H1 (cell line): Measurements from ENCODE around the gene AGBL4. TPM values are rescaled to one million over a fixed set of nuclear protein-coding genes. Genes with fewer than 3 reads are reported as not detected.

Source experiments
- CTCF ChIA-PET: fragments of 300-600 bp; sonication (Branson Sonifier 250); formaldehyde crosslinking; loops from one replicate; lab custom pipeline; 2021; ENCODE audit not compliant: partially characterized antibody; lab: Charles Lee
- POLR2A ChIA-PET: fragments of 300-600 bp; sonication (Branson Sonifier 250); formaldehyde crosslinking; loops from one replicate; lab custom pipeline; 2021; ENCODE audit warnings: inconsistent platforms; ENCODE audit not compliant: partially characterized antibody; lab: Charles Lee
- DNase-seq, 2 experiments: peaks; one replicate each; pipeline versions ENCODE4 v3.0.0 to v3.0.0-alpha.2; 2010 to 2022; ENCODE audit warnings: low spot score in 2 of 2, low read depth in 1 of 2, mixed read lengths in 1 of 2
- FAIRE-seq: peaks from 2 replicates; lab custom pipeline; 2011; peaks lifted over from hg19 to GRCh38; lab: Jason Lieb, UNC
- H2AFZ ChIP-seq: 2 replicates; pipeline ENCODE4 v1.8.1; 2012; ENCODE audit warnings: low read length, inconsistent platforms
- H2AK5ac ChIP-seq: 2 replicates; pipeline ENCODE4 v1.6.1; 2013; ENCODE audit warnings: low read depth, low read length
- H2BK120ac ChIP-seq: replicated peaks from 2 replicates; pipeline ENCODE3; 2013; ENCODE audit warnings: low read depth, low read length, inconsistent platforms
- H2BK12ac ChIP-seq: 2 replicates; pipeline ENCODE4 v1.6.1; 2013; ENCODE audit warnings: low read depth, low read length
- H2BK15ac ChIP-seq: 2 replicates; pipeline ENCODE4 v1.6.1; 2013; ENCODE audit warnings: low read length
- H2BK20ac ChIP-seq: 2 replicates; pipeline ENCODE4 v1.6.1; 2013; ENCODE audit warnings: low read length
- H2BK5ac ChIP-seq: 2 replicates; pipeline ENCODE4 v1.6.1; 2013; ENCODE audit warnings: low read depth, low read length
- H3K14ac ChIP-seq: 2 replicates; pipeline ENCODE4 v1.6.1; 2013; ENCODE audit warnings: inconsistent platforms; ENCODE audit not compliant: insufficient read length
- H3K18ac ChIP-seq: 2 replicates; pipeline ENCODE4 v1.6.1; 2013; ENCODE audit warnings: low read length; ENCODE audit errors: extremely low read depth
- H3K23ac ChIP-seq: 2 replicates; pipeline ENCODE4 v1.6.1; 2013; ENCODE audit warnings: inconsistent platforms; ENCODE audit not compliant: insufficient read length
- H3K23me2 ChIP-seq: 2 replicates; pipeline ENCODE4 v1.6.1; 2013; ENCODE audit warnings: low read depth, low read length
- H3K27ac ChIP-seq: 2 replicates; pipeline ENCODE4 v1.6.1; 2011; ENCODE audit warnings: low read depth, low read length, inconsistent platforms
- H3K27me3 ChIP-seq, 4 experiments: replicated peaks in 1 of 4; 1 replicate in 1 of 4; 2 replicates in 3 of 4; pipeline versions ENCODE4 v1.6.1 to v1.8.1; 2011 to 2013; ENCODE audit warnings: low read length in 3 of 4, mild to moderate bottlenecking in 3 of 4, inconsistent platforms in 2 of 4, mixed read lengths in 2 of 4, moderate library complexity in 1 of 4; ENCODE audit not compliant: control insufficient read depth in 3 of 4, insufficient read depth in 3 of 4; ENCODE audit errors: extremely low read depth in 1 of 4
- H3K36me3 ChIP-seq, 4 experiments: 2 replicates each; pipeline versions ENCODE4 v1.6.1 to v1.8.1; 2011 to 2013; ENCODE audit warnings: mild to moderate bottlenecking in 4 of 4, low read length in 3 of 4, moderate library complexity in 2 of 4, control low read depth in 1 of 4, inconsistent platforms in 1 of 4; ENCODE audit not compliant: insufficient read depth in 4 of 4, control insufficient read depth in 2 of 4
- H3K4ac ChIP-seq: replicated peaks from 2 replicates; pipeline ENCODE3; 2013; ENCODE audit warnings: low read length, low read depth, mixed read lengths, inconsistent platforms; ENCODE audit not compliant: insufficient read length
- H3K4me1 ChIP-seq, 4 experiments: replicated peaks in 1 of 4; 1 replicate in 1 of 4; 2 replicates in 3 of 4; pipeline versions ENCODE4 v1.6.1 to v1.8.1; 2011 to 2013; ENCODE audit warnings: low read length in 3 of 4, inconsistent platforms in 2 of 4, mixed read lengths in 1 of 4; ENCODE audit not compliant: insufficient read depth in 4 of 4, control insufficient read depth in 3 of 4
- H3K4me2 ChIP-seq, 2 experiments: 2 replicates each; pipeline versions ENCODE4 v1.6.1 to v1.8.1; 2011 to 2013; ENCODE audit warnings: low read depth in 2 of 2, low read length in 2 of 2, control low read depth in 1 of 2, inconsistent platforms in 1 of 2, mild to moderate bottlenecking in 1 of 2; ENCODE audit not compliant: insufficient read depth in 1 of 2
- H3K4me3 ChIP-seq, 4 experiments: fragments of 200-600, 300-600 bp in 1 of 4; sonication (generic), shearing (Covaris generic), sonication (Bioruptor Twin) in 1 of 4; 2 replicates each; pipeline versions ENCODE4 v1.5.1 to v1.8.1; 2011 to 2016; ENCODE audit warnings: low read length in 4 of 4, low read depth in 3 of 4, control low read depth in 2 of 4, inconsistent platforms in 2 of 4, mild to moderate bottlenecking in 2 of 4, mixed read lengths in 1 of 4, moderate library complexity in 1 of 4; ENCODE audit not compliant: insufficient read depth in 2 of 4; ENCODE audit errors: extremely low read depth in 1 of 4
- H3K56ac ChIP-seq: replicated peaks from 2 replicates; pipeline ENCODE3; 2013; ENCODE audit warnings: low read depth, mild to moderate bottlenecking, mixed read lengths, low read length, inconsistent platforms; ENCODE audit not compliant: insufficient read length
- H3K79me1 ChIP-seq: 2 replicates; pipeline ENCODE4 v1.6.1; 2013; ENCODE audit warnings: low read depth, low read length, control low read depth
- H3K79me2 ChIP-seq, 2 experiments: 2 replicates each; pipeline versions ENCODE4 v1.6.1 to v1.8.1; 2012 to 2013; ENCODE audit warnings: low read length in 2 of 2, mild to moderate bottlenecking in 2 of 2, inconsistent platforms in 1 of 2; ENCODE audit not compliant: insufficient read depth in 2 of 2, control insufficient read depth in 1 of 2
- H3K9ac ChIP-seq, 4 experiments: replicated peaks in 1 of 4; 1 replicate in 1 of 4; 2 replicates in 3 of 4; pipeline versions ENCODE4 v1.6.1 to v1.8.1; 2011 to 2013; ENCODE audit warnings: low read depth in 3 of 4, low read length in 3 of 4, control low read depth in 2 of 4, mild to moderate bottlenecking in 2 of 4, moderate library complexity in 2 of 4, inconsistent platforms in 1 of 4; ENCODE audit errors: extremely low read depth in 1 of 4
- H3K9me3 ChIP-seq, 2 experiments: 2 replicates each; pipeline versions ENCODE4 v1.6.1 to v1.8.1; 2012 to 2013; ENCODE audit warnings: mild to moderate bottlenecking in 2 of 2, moderate library complexity in 2 of 2, control low read depth in 1 of 2, inconsistent platforms in 1 of 2, low read depth in 1 of 2, low read length in 1 of 2, mixed read lengths in 1 of 2; ENCODE audit not compliant: insufficient read depth in 2 of 2
- H4K20me1 ChIP-seq, 2 experiments: replicated peaks in 1 of 2; 2 replicates each; pipeline versions ENCODE3 to v1.8.1; 2011 to 2013; ENCODE audit warnings: inconsistent platforms in 2 of 2, low read length in 2 of 2, mild to moderate bottlenecking in 1 of 2; ENCODE audit not compliant: insufficient read depth in 2 of 2, control insufficient read depth in 1 of 2
- H4K5ac ChIP-seq: 2 replicates; pipeline ENCODE4 v1.6.1; 2013; ENCODE audit warnings: low read length, low read depth, mixed read lengths, inconsistent platforms; ENCODE audit not compliant: insufficient read length
- H4K8ac ChIP-seq: 2 replicates; pipeline ENCODE4 v1.8.0; 2013; ENCODE audit warnings: mild to moderate bottlenecking, moderate library complexity, low read length, inconsistent platforms; ENCODE audit not compliant: insufficient read depth; ENCODE audit errors: extremely low read depth
- H4K91ac ChIP-seq: replicated peaks from 2 replicates; pipeline ENCODE3; 2013; ENCODE audit warnings: low read length, mixed read lengths, inconsistent platforms; ENCODE audit not compliant: insufficient read length
- BACH1 ChIP-seq: IDR thresholded peaks from 2 replicates; pipeline ENCODE4 v1.6.1; 2012; ENCODE audit warnings: low read length, improper control_type of control experiment
- CHD2 ChIP-seq: IDR thresholded peaks from 2 replicates; pipeline ENCODE4 v1.6.1; 2012; ENCODE audit warnings: low read length, improper control_type of control experiment
- CTBP2 ChIP-seq: IDR thresholded peaks from 2 replicates; pipeline ENCODE4 v1.7.0; 2011; ENCODE audit warnings: borderline replicate concordance, mild to moderate bottlenecking, moderate library complexity, mixed read lengths, low read length; ENCODE audit not compliant: insufficient read depth, insufficient read length
- FOSL1 ChIP-seq: IDR thresholded peaks from 2 replicates; pipeline ENCODE4 v1.6.1; 2011; ENCODE audit warnings: mild to moderate bottlenecking, low read depth, low read length, moderate library complexity; ENCODE audit not compliant: insufficient read depth
- GABPA ChIP-seq: IDR thresholded peaks from 2 replicates; pipeline ENCODE4 v1.6.1; 2011; ENCODE audit warnings: mild to moderate bottlenecking, low read length, moderate library complexity, borderline replicate concordance; ENCODE audit not compliant: insufficient read depth
- GTF2F1 ChIP-seq: IDR thresholded peaks from 2 replicates; pipeline ENCODE4 v1.6.1; 2012; ENCODE audit warnings: low read depth, low read length, improper control_type of control experiment, borderline replicate concordance
- HDAC2 ChIP-seq, 2 experiments: fragments of 300-600 bp in 1 of 2; sonication (generic) in 1 of 2; IDR thresholded peaks; 2 replicates each; pipeline ENCODE4 v1.6.1; 2011 to 2012; ENCODE audit warnings: low read depth in 2 of 2, low read length in 2 of 2, mild to moderate bottlenecking in 2 of 2, moderate library complexity in 2 of 2, borderline replicate concordance in 1 of 2, inconsistent platforms in 1 of 2
- HDAC6 ChIP-seq: IDR thresholded peaks from one replicate; pipeline ENCODE4 v1.7.1; 2012; ENCODE audit warnings: low read depth, mild to moderate bottlenecking, inconsistent platforms, low read length, moderate library complexity
- KDM5A ChIP-seq: fragments of 200-600 bp; IDR thresholded peaks from 2 replicates; pipeline ENCODE4 v1.7.1; 2012; ENCODE audit warnings: mild to moderate bottlenecking, low read length, inconsistent platforms, mixed read lengths
- MAFK ChIP-seq: IDR thresholded peaks from 2 replicates; pipeline ENCODE4 v1.6.1; 2012; ENCODE audit warnings: low read depth, mild to moderate bottlenecking, improper control_type of control experiment, low read length
- NRF1 ChIP-seq: IDR thresholded peaks from 2 replicates; pipeline ENCODE4 v1.6.1; 2011; ENCODE audit warnings: mild to moderate bottlenecking, low read depth, low read length, improper control_type of control experiment
- SIN3A ChIP-seq, 2 experiments: IDR thresholded peaks in 1 of 2; conservative IDR thresholded peaks in 1 of 2; 2 replicates each; pipeline ENCODE4 v1.6.1; 2011 to 2012; ENCODE audit warnings: low read length in 2 of 2, improper control_type of control experiment in 1 of 2, low read depth in 1 of 2, mild to moderate bottlenecking in 1 of 2
- WGBS, 2 experiments: shearing (Covaris generic) in 1 of 2; methylation state at CpG; one replicate each; pipeline versions ENCODE4 v1.1.6 to v1.1.7; 2013 to 2015; ENCODE audit warnings: low lambda C conversion rate in 2 of 2, mixed read lengths in 2 of 2, inconsistent platforms in 1 of 2, low coverage in 1 of 2, missing lambda C conversion rate in 1 of 2; ENCODE audit not compliant: insufficient replicate concordance in 2 of 2, insufficient coverage in 1 of 2, insufficient read length in 1 of 2; ENCODE audit errors: extremely low coverage in 1 of 2, missing lambda C conversion rate in 1 of 2; 5-methylcytosine and 5-hydroxymethylcytosine counted together
- polyA plus RNA-seq, 7 experiments: library from polyadenylated mRNA; depleted of rRNA in 3 of 7; stranded (reverse) in 5 of 7; unstranded in 2 of 7; fragments of >200 nt in 5 of 7; fragments of 200-250 nt in 2 of 7; gene quantifications; 1 replicate in 5 of 7; 2 replicates in 1 of 7; 4 replicates in 1 of 7; pipeline versions ENCODE4 v1.2.1 to v1.2.3, GENCODE V29; 2011 to 2013; ENCODE audit warnings: missing spikeins in 2 of 7, mixed read lengths in 2 of 7
- total RNA-seq: library from RNA; stranded (reverse); fragmentation: NEBNext Ultra II Directional; extraction: Animal tissue kit (Norgen Biotek cat#: 25700); gene quantifications from 2 replicates; pipeline ENCODE4 v1.2.1, GENCODE V29; 2021
- TF ChIP-seq, protein P1 (sequence below): IDR thresholded peaks from 2 replicates; pipeline ENCODE4 v1.6.1; 2011; ENCODE audit warnings: low read length, improper control_type of control experiment

Gene AGBL4
- total and polyA plus RNA-seq, 2 of the 8 experiments (the other 6 are each of a cell fraction or from before 2014, with no cell fraction given): 0.41 to 0.45 TPM

DNA sequence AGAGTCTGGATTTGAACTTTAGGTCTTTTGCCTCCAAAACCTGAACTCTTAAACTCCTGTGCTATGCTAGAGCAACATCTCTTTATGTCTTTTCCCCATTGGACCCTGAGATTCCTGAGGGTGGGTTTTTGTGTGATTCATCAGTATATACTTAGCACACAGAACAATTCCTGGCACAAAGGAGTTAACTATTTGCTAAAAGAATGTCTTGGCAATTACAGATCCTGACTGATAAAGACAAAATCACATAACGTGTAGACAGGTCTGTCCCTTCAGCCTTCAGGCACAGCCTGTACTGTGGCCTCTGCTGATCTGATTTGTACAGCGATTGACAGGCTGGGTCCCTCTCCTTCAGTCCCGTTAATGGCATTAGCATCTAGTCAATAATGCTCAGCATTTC, 1084.7 kb downstream of the AGBL4 start:
- CTCF ChIA-PET: no interaction called here
- H3K79me2 ChIP-seq: no peaks in the 10 kb centered on the region
- H3K14ac ChIP-seq: no peak overlapping the region
- DNase-seq (no peak), FAIRE-seq (no peak)
- no peak overlapping the region for H2BK15ac ChIP-seq
- no peaks in the 10 kb centered on the region for H3K36me3 ChIP-seq
- H3K9me3 ChIP-seq: peaks cover 63 to 88% of the 10 kb centered on the region in 2 experiments
- no peak overlapping the region for H4K91ac ChIP-seq
- no peaks in the 10 kb centered on the region for H4K20me1 ChIP-seq
- no peak overlapping the region for H3K4me2 ChIP-seq
- H3K27me3 ChIP-seq: no peaks in the 10 kb centered on the region
- no peak overlapping the region for H2BK5ac ChIP-seq
- H4K5ac ChIP-seq: no peak overlapping the region
- POLR2A ChIA-PET: no interaction called here
- no peak overlapping the region for H2BK20ac ChIP-seq
- no peak overlapping the region for H3K23ac ChIP-seq
- 67% methylated on average over 3 of the region's 3 CpGs; no CpG with 5 or more reads in 1 of the 2 experiments for WGBS, 2 experiments
- H4K8ac ChIP-seq: no peak overlapping the region
- no peak overlapping the region for H3K4me3 ChIP-seq
- no peak overlapping the region for H3K18ac ChIP-seq
- H2BK120ac ChIP-seq: no peak overlapping the region
- no peak overlapping the region for H2AFZ ChIP-seq
- no peak overlapping the region for H2BK12ac ChIP-seq
- H2AK5ac ChIP-seq: no peak overlapping the region
- no peaks in the 10 kb centered on the region for H3K23me2 ChIP-seq
- no peak overlapping the region for H3K4ac ChIP-seq
- no peak overlapping the region for H3K56ac ChIP-seq
- no peaks in the 10 kb centered on the region for H3K79me1 ChIP-seq
- H3K4me1 ChIP-seq: no peaks in the 10 kb centered on the region
- H3K9ac ChIP-seq: no peak overlapping the region
- no peak overlapping the region for H3K27ac ChIP-seq
- TF ChIP-seq, protein P1, sequence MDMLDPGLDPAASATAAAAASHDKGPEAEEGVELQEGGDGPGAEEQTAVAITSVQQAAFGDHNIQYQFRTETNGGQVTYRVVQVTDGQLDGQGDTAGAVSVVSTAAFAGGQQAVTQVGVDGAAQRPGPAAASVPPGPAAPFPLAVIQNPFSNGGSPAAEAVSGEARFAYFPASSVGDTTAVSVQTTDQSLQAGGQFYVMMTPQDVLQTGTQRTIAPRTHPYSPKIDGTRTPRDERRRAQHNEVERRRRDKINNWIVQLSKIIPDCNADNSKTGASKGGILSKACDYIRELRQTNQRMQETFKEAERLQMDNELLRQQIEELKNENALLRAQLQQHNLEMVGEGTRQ: no peak
- no peak for TF ChIP-seq HDAC6
- no peak for TF ChIP-seq SIN3A (conservative IDR thresholded peaks at IDR 0.05 in 1 of 2, IDR thresholded peaks at IDR 0.05 in 1 of 2; ENCODE audit: low read depth in 1 of 2, low read length in 2 of 2)
- no peak for TF ChIP-seq CHD2
- TF ChIP-seq NRF1: no peak
- TF ChIP-seq GABPA: no peak
- TF ChIP-seq FOSL1: no peak
- TF ChIP-seq KDM5A: no peak
- TF ChIP-seq GTF2F1: no peak
- no peak for TF ChIP-seq HDAC2 (IDR thresholded peaks at IDR 0.05; ENCODE audit: borderline replicate concordance in 1 of 2, low read depth in 2 of 2, low read length in 2 of 2)
- TF ChIP-seq MAFK: no peak
- no peak for TF ChIP-seq CTBP2
- TF ChIP-seq BACH1: no peak
